HG03139 (cell line): ENCODE measurements around the gene TRIM10.
"Not testable (repeated sequence)": the region's sequence is repeated elsewhere in the genome, so short reads cannot be mapped to it uniquely, and the experiment has no call there.

ENCODE experiments used
- ATAC-seq: cut with Tn5 transposase; IDR thresholded peaks from one replicate; pipeline ENCODE4 v1.9.1; 2021; ENCODE audit not compliant: unreplicated experiment

The TRIM10 gene

GRCh38 chr6:30172681-30173080, 11.7 kb upstream of the TRIM10 start:
- ATAC-seq: no peak

DNA sequence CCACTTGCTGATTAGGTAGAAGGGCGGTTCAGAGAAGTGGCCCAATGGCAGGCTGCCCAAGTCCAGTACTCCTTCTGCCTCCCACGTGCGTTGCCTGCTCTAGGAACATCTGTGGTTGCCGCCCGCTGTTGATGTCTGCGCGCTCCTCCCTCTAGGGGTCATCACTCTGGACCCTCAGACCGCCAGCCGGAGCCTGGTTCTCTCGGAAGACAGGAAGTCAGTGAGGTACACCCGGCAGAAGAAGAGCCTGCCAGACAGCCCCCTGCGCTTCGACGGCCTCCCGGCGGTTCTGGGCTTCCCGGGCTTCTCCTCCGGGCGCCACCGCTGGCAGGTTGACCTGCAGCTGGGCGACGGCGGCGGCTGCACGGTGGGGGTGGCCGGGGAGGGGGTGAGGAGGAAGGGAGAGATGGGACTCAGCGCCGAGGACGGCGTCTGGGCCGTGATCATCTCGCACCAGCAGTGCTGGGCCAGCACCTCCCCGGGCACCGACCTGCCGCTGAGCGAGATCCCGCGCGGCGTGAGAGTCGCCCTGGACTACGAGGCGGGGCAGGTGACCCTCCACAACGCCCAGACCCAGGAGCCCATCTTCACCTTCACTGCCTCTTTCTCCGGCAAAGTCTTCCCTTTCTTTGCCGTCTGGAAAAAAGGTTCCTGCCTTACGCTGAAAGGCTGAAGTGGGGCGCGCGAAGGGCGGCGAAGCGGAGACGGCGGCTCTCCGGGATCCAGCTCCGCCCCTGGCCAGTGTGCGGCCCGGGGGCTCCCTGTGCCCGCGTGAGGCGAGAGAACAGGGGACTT, 10.9 kb upstream of the TRIM10 start:
- no peak for ATAC-seq

DNA sequence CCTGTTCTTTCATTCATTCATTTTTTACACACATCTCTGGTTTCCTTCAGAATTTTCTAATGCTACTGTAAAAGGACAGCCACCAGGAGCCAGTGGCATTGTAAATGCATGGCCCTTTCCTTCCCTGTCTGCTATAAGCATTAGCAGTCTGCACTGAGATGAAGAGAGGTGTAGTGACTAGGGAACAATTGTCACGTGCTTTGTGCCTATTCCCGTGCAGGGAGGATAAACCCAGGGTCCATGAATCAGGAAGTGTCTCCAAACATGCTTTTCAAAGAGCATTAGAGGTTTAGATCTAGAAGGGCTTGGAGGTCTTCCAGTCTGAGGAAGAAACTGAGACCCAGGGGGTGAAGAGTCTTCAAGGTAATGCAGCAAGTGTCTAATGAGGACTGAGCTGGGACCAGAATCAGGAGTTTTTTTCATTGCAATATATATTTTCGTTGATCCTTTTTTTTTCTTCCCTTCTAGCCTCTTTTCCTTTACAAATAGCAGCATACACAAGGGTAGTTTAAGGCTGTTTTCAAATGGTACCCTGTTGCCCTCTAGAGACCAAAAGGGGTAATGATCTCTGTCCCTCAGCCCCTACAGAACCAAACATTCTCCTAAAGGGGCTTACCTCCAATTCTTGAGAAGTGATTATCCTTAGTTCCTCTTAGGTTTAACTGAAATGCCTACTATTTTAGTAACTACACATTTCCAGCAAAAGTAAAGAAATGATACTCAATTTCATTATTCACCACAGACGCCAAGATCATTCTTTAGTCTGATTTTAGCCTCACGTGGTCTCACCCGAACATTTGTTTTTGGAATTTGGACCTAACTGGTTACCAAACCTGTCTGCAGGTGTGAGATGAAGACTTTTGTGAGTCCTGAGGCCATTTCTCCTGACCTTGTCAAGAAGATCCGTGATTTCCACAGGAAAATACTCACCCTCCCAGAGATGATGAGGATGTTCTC, 8.9 kb upstream of the TRIM10 start:
- ATAC-seq: no peak

DNA sequence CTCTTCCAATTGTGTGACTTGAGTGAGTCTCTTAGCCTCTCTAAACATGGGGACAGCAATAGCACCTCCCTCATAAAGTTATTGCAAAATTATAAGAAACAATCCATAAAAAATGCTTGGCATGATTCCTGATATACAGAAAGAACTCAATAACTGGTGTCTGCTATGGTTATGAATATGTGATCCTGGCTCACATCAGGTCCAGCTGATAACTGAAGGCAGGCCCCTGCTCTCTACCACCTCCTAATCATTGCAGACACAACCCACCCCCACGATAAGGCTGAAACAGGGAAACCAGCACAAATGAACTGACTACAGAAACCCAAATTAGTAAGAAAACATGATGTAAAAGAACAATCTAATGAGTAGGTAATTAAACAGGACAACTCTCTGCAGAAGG, 7.7 kb upstream of the TRIM10 start:
- ATAC-seq: no peak

- ATAC-seq: no peak
Measured at GRCh38 chr6:30167101-30167500, 6.1 kb upstream of the TRIM10 start.

- not testable (repeated sequence) for ATAC-seq
Measured at GRCh38 chr6:30165238-30165637, 4.2 kb upstream of the TRIM10 start.

DNA sequence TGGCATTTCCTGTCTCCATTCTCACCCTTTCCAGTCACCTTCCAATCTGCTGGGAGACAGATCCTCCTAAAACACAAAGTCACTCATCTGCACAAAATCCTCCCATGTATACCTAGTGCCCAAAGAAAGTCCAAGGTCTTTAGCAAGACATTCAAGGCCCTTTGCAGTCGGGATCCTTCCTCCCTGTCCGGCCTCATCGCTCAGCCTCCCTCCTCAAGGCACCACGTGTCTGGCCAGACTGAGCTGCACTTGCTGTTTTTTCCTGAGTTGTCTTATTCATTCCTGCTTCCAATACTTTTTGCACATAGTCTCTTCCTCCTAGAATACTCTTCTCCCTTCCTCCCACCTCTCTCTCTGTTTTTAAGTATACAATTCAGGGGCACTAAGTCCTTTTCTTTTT, 3.7 kb upstream of the TRIM10 start:
- ATAC-seq: no peak

DNA sequence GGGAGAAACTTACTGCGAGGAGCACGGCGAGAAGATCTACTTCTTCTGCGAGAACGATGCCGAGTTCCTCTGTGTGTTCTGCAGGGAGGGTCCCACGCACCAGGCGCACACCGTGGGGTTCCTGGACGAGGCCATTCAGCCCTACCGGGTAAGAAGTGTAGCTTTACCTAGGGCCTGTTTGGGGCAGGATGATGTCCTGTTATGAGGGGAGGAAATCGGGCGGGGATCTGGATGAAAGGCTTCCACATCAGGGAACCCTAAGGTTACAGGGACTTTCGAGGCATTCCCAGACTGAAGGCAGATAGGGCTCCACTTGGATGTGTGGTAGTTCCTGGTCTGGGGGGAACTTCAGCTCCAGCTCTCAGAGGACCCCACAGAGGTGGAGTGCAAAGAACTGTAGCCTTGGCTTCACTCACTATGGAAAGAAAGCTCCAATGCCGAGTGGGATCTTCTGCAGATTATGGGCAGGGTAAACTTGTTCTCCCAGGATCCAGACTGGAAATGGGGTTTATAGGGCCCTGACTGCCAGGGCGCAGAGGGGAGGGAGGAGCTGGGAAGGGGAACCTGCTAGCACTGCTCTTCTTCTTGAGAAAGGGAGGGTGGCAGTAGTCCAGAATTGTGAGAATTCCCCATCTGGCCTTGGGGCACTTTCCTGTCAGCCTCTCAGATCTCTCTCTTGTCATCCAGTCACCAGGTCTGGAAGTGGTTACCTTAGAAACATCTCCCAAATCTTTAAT, 3.1 kb upstream of the TRIM10 start:
- ATAC-seq: no peak

GRCh38 chr6:30163090-30163917, 2.3 kb upstream of the TRIM10 start, which contains the start of gene TRIM15:
TRIM15 (plus strand) TSS chr6:30163546; CDS start chr6:30163685, 139 bp downstream.
- ATAC-seq: no peak

DNA sequence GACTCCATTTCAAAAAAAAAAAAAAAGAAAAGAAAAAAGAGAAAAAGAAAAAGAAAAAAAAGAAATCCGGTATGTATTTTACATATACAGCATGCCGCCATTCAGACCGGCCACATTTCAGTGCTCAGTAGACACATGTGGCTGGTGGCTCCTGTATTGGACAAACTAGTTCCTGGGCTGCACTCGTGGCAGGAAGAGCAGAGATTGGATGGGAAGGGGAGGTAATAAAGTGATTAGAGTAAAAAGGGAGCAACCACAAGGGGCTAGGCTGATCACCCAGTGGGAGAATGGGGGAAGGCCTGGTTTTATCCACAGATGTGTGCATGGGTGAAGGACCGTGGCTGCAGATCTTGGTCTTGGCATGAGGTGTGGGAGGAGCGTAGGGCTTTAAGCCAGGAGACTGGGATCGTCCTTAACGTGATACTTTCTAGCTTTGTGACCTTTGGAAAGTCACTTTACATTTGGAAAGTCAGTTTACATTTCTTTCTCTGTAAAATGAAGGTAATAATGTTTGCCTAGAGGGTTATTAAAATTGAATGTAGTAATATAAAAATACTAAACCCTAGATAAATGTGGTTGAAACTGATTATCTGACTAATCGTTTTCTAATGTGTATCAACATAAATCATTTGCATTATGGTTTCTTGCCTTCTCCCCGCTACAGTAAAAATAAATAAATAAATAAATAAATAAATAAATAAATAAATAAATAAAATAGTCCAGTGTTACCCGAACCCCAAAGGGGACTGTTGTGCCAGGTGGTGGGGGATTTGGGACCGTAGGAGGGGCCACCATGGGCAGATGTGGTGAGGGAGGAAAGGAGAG, 1.5 kb upstream of the TRIM10 start:
- ATAC-seq: no peak

DNA sequence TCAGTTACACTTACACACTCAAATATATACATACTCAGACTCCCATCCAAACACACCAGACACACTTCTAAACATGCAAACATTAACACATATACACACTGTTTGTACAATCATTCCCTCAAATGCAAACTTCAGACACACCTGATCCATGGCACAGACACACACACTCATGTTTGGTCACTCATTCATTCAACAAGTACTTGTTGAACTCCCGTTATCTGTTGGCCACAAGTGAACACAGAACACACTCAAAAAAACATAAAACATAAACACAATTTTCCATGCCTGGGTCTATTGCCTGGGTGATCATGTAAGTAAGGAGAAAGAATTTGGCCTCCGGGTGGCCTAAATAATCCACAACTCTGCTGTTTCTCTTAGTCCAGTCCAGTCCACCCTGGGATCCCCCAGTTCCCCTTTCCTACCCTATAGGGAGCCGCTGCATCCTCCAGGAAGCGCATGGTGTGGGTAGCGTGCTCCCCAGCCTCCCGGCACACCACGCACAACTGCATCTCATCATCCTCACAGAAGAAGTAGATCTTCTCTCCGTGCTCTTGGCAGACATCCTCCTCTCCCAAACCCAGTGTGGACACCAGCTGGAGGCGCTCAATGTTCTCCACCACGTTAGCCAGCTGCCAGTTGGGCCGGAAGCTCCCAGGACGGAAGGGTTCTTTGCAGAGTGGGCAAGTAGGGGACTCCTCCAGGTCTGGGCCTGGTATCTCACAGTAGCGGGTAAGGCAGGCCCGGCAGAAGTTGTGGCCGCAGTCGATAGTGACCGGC, 815 bp downstream of the TRIM10 start:
- no peak for ATAC-seq

DNA sequence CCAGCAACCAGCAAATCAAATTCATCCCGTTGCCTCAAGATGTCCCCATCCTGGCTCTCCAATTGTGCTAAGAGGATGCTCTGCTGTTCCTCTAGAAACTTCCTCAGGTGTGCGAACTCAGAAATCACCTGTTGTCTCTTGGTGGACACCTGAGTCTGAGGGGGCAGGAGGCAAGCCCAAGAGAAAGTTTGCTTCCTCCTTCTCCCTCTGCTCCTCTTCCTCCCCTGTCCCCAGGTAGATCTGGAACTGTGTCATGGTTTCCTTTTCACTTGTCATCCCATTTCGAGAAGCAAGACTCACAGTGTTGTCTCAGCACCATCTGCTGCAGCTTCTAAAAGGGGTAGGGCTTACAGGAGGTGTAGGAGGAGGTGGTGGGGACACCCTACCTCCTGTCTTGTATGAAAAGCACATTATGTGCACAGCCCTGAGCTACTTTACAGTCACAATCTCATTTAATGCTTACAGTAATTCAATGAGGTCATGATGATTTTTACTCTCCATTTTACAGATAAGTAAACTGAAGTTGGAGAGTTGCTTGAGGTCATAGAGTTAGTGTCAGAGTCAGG, 2.5 kb downstream of the TRIM10 start:
- ATAC-seq: no peak

- ATAC-seq: no peak
Measured at GRCh38 chr6:30157999-30158398, 3.0 kb downstream of the TRIM10 start.

- no peak for ATAC-seq
Measured at GRCh38 chr6:30157581-30157980, 3.4 kb downstream of the TRIM10 start.

DNA sequence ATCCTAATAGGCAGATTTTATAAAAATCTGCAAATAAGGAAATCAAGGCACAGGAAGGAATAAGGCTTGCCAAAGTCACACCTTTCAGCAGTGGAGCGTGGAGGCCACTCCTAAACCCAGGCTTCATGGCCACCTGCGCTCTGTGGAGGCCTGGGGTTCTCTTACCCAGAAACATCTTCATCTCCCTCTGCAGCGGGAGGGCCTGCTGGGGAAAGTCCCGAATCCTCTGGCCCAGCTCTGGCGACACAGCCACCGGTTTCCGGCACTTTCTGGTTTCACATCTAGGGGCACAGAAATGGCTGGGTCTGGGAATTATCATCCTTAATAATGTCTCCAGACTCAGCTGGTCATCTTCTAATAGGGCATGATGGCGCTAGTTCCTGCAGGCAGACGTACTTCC, 4.2 kb downstream of the TRIM10 start:
- ATAC-seq: no peak

DNA sequence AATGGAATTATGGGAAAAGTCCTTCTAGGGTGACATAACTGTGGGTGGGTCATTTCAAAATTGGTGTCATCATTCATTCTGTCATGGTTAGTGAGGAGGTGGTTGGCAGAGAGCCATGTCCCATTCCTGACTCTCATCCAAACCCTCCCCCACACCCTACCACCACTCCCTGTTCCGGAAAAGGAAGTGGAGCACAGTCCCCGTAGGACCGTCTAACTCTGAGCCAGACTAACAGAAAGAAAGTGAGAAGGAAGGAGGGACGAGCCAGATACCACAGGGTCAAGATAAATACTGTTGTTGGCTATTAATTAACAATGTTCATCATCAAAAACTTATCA, 4.8 kb downstream of the TRIM10 start:
- ATAC-seq: no peak

GRCh38 chr6:30155520-30156261, 5.3 kb downstream of the TRIM10 start:
- no peak for ATAC-seq
